ENCODE results near the gene CEP170B. TPM values are rescaled to one million over a fixed set of nuclear protein-coding genes. Genes with fewer than 3 reads are reported as not detected.
"Not testable (repeated sequence)": the region's sequence is repeated elsewhere in the genome, so short reads cannot be mapped to it uniquely, and the experiment has no call there.

CEP170B gene
- total RNA-seq, 1 donor, result 1.0 TPM

DNA sequence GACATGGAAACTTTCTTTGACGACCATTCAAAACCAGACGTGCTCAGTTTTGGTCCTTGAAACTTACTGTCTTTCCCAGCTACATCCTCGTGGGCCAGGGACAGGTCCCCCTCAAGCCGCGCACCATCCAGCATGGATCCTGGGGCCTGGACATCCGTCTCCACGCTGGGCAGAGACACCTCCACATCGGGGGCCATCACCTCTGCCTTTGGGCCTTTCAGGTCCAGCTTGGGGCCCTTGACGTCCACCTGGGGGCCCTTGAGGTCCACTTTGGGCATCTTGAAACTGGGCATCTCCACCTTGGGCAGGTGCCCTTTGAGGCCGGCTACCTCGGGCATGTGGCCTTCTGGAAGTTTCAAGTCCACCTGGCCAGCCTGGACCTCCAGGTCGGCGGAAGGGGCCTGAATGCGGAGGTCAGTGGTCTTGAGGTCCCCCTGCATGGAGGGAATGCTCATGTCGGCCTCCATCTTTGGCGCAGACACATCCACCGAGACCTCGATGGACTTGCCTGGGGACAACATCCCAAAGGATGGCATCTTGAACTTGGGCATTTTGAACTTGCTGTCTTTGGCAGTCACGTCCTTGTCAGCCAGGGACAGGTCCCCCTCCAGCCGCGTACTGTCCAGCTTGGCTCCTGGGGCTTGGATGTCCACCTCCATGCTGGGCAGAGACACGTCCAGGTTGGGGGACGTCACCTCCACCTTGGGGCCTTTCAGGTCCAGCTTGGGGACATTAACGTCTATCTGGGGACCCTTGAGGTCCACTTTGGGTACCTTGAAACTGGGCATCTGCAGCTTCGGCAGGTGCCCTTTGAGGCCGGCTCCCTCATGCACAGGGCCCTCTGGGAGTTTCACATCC lies 76.7 kb downstream of the CEP170B start:
- Histone ChIP-seq H3K4me3 (ENCODE audit: low read length) (no peak overlapping the region), H3K27me3 (ENCODE audit: insufficient read depth, low read length) (no peaks in the 10 kb centered on the region), H3K9me3 (ENCODE audit: low read depth, low read length) (no peaks in the 10 kb centered on the region), H3K4me1 (ENCODE audit: insufficient read depth, low read length) (no peaks in the 10 kb centered on the region)

DNA sequence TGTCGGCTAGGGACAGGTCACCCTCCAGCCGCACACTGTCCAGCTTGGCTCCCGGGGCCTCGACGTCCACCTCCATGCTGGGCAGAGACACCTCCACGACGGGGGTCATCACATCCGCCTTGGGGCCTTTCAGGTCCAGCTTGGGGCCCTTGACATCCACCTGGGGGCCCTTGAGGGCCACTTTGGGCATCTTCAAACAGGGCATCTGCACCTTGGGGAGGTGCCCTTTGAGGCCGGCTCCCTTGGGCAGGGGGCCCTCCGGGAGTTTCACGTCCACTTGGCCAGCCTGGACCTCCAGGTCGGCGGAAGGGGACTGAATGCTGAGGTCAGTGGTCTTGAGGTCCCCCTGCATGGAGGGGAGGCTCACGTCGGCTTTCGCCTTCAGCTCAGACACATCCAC lies 77.5 kb downstream of the CEP170B start:
- H3K4me1 ChIP-seq (ENCODE audit: insufficient read depth, low read length), result no peaks in the 10 kb centered on the region
- H3K27me3 ChIP-seq (ENCODE audit: insufficient read depth, low read length), result no peaks in the 10 kb centered on the region
- no peak overlapping the region for H3K4me3 ChIP-seq (ENCODE audit: low read length)
- no peaks in the 10 kb centered on the region for H3K9me3 ChIP-seq (ENCODE audit: low read depth, low read length)

DNA sequence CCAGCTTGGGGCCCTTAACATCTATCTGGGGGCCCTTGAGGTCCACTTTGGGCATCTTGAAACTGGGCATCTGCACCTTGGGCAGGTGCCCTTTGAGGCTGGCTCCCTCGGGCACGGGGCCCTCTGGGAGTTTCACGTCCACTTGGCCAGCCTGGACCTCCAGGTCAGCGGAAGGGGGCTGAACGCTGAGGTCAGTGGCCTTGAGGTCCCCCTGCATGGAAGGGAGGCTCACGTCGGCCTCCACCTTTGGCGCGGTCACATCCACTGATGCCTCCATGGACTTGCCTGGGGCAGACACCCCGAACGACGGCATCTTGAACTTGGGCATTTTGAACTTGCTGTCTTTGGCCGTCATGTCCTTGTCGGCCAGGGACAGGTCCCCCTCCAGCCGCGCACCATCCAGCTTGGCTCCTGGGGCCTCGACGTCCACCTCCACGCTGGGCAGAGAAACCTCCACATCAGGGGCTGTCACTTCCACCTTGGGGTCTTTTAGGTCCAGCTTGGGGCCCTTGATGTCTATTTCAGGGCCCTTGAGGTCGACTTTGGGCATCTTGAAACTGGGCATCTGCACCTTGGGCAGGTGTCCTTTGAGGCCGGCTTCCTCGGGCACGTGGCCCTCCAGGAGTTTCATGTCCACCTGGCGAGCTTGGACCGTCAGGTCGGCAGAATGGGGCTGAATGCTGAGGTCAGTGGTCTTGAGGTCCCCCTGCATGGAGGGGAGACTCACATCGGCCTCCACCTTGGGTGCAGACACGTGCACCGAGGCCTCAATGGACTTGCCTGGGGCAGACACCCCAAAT lies 78.3 kb downstream of the CEP170B start:
- H3K4me1 ChIP-seq (ENCODE audit: insufficient read depth, low read length); H3K9me3 ChIP-seq (ENCODE audit: low read depth, low read length): not testable (repeated sequence)

DNA sequence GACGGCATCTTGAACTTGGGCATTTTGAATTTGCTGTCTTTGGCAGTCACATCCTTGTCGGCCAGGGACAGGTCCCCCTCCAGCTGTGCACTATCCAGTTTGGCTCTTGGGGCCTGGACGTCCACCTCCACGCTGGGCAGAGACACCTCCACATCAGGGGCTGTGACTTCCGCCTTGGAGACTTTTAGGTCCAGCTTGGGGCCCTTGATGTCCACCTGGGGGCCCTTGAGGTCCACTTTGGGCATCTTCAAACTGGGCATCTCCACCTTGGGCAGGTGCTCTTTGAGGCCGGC lies 78.9 kb downstream of the CEP170B start:
- H3K9me3 ChIP-seq (ENCODE audit: low read depth, low read length); H3K27me3 ChIP-seq (ENCODE audit: insufficient read depth, low read length); H3K4me3 ChIP-seq (ENCODE audit: low read length); H3K4me1 ChIP-seq (ENCODE audit: insufficient read depth, low read length): not testable (repeated sequence)

More for the DNA sequence above, 78.3 kb downstream of the CEP170B start:
- not testable (repeated sequence) for H3K27me3 ChIP-seq (ENCODE audit: insufficient read depth, low read length); H3K4me3 ChIP-seq (ENCODE audit: low read length)

GRCh38 chr14:104944436-104945205 lies 79.6 kb downstream of the CEP170B start:
- not testable (repeated sequence) for H3K9me3 ChIP-seq (ENCODE audit: low read depth, low read length); H3K4me3 ChIP-seq (ENCODE audit: low read length); H3K4me1 ChIP-seq (ENCODE audit: insufficient read depth, low read length); H3K27me3 ChIP-seq (ENCODE audit: insufficient read depth, low read length)

DNA sequence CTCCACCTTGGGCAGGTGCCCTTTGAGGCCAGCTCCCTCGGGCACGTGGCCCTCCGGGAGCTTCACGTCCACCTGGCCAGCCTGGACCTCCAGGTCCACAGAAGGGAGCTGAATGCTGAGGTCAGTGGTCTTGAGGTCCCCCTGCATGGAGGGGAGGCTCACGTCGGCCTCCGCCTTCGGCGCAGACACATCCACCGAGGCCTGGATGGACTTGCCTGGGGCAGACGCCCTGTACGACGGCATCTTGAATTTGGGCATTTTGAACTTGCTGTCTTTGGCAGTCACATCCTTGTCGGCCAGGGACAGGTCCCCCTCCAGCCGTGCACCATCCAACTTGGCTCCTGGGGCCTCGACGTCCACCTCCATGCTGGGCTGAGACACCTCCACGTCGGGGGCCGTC lies 80.2 kb downstream of the CEP170B start:
- not testable (repeated sequence) for H3K4me3 ChIP-seq (ENCODE audit: low read length); H3K27me3 ChIP-seq (ENCODE audit: insufficient read depth, low read length); H3K4me1 ChIP-seq (ENCODE audit: insufficient read depth, low read length); H3K9me3 ChIP-seq (ENCODE audit: low read depth, low read length)

Other genes with a start within 250 kb of the CEP170B start
- gene INF2, start 175.7 kb upstream of the CEP170B start, total RNA-seq, result 21.6 TPM
- gene ADSS1, start 141.0 kb upstream of the CEP170B start, total RNA-seq, result 1.9 TPM
- gene SIVA1, start 112.1 kb upstream of the CEP170B start, total RNA-seq, result 66.9 TPM
- 86.8 TPM for gene AKT1, start 69.5 kb upstream of the CEP170B start, total RNA-seq
- gene ZBTB42, start 64.2 kb upstream of the CEP170B start, total RNA-seq, result 2.9 TPM
- gene PLD4, start 59.6 kb downstream of the CEP170B start, total RNA-seq, result 15.3 TPM
- gene AHNAK2, start 113.1 kb downstream of the CEP170B start, total RNA-seq, result 0.10 TPM
- gene CLBA1, start 120.5 kb downstream of the CEP170B start, total RNA-seq, result 0.94 TPM
- 31.2 TPM for gene CDCA4, start 155.8 kb downstream of the CEP170B start, total RNA-seq
- 98.0 TPM for gene GPR132, start 200.2 kb downstream of the CEP170B start, total RNA-seq

Data from mononuclear cell (primary cell).